Lower leg skin (tissue), 4 donors: ENCODE results near the gene KLK2. TPM values are rescaled to one million over a fixed set of nuclear protein-coding genes. Genes with fewer than 3 reads are reported as not detected.

Experiments used
- DNase-seq, 2 donors: peaks; one replicate each; pipeline ENCODE4 v3.0.0-alpha.2; 2019; ENCODE audit warnings: low spot score in 2 of 2
- H3K4me3 ChIP-seq: fragments of 200-600 bp; sonication (generic); 2 replicates; pipeline ENCODE4 v1.5.1; 2017; ENCODE audit warnings: mild to moderate bottlenecking, low read depth; ENCODE audit not compliant: poor library complexity, severe bottlenecking
- CTCF ChIP-seq, 3 donors: fragments of 450-650 bp; IDR thresholded peaks; one replicate each; pipeline ENCODE4 v1.5.1; 2016; ENCODE audit warnings: antibody characterized with exemption in 3 of 3, mild to moderate bottlenecking in 3 of 3, moderate library complexity in 2 of 3
- POLR2A ChIP-seq, 2 donors: fragments of 450-650 bp; IDR thresholded peaks; one replicate each; pipeline ENCODE4 v1.6.1; 2016 to 2017; ENCODE audit warnings: antibody characterized with exemption in 2 of 2, mild to moderate bottlenecking in 1 of 2, moderate library complexity in 1 of 2
- WGBS, 2 donors: methylation state at CpG; one replicate each; pipeline ENCODE4 v1.1.5; 2018; 5-methylcytosine and 5-hydroxymethylcytosine counted together
- intact Hi-C: fragments of 100-400 bp; cut with DNase I; formaldehyde crosslinking; loops from one replicate; pipeline ENCODE4 v1.15.0; 2023; ENCODE audit warnings: low total_unique reads
- total RNA-seq, 4 donors: library from RNA; depleted of rRNA; stranded (reverse); fragments of >200 nt; gene quantifications; one replicate each; pipeline ENCODE4 v1.1.0, GENCODE V29; 2016

KLK2 gene
- total RNA-seq, 4 donors from 2014 or later = 5.3 to 31.2 TPM; not detected in 2

- TF ChIP-seq CTCF (IDR thresholded peaks at IDR 0.05) = no peak
- no peak for TF ChIP-seq POLR2A (IDR thresholded peaks at IDR 0.05)
- WGBS, 2 donors = 50 to 53% methylated on average over 6 of the region's 6 CpGs
- no peak overlapping the region for H3K4me3 ChIP-seq
- no peak for DNase-seq
- intact Hi-C loops = no loop called here
These were observed 51.3 kb downstream of the KLK2 start for GRCh38 chr19:50924586-50924985.

- 79 to 91% methylated on average over 2 of the region's 2 CpGs for WGBS, 2 donors
- no peak overlapping the region for H3K4me3 ChIP-seq
- no peak for DNase-seq
- intact Hi-C loops = no loop called here
- no peak for TF ChIP-seq CTCF (IDR thresholded peaks at IDR 0.05)
- TF ChIP-seq POLR2A (IDR thresholded peaks at IDR 0.05) = no peak
These were observed 52.5 kb downstream of the KLK2 start for GRCh38 chr19:50925734-50926133.

GRCh38 chr19:50926144-50926543, 52.9 kb downstream of the KLK2 start:
- WGBS, 2 donors = 85 to 86% methylated on average over 11 of the region's 11 CpGs
- DNase-seq = no peak
- TF ChIP-seq CTCF (IDR thresholded peaks at IDR 0.05) = no peak
- no peak for TF ChIP-seq POLR2A (IDR thresholded peaks at IDR 0.05)
- no peak overlapping the region for H3K4me3 ChIP-seq
- intact Hi-C loops = no loop called here

- WGBS, 2 donors = 65 to 67% methylated on average over 5 of the region's 5 CpGs
- no peak overlapping the region for H3K4me3 ChIP-seq
- intact Hi-C loops = loop anchor here (2.0 kb wide), 1 partner anchor 172 kb away; no protein-coding TSS in a partner anchor
- TF ChIP-seq POLR2A (IDR thresholded peaks at IDR 0.05) = no peak
- TF ChIP-seq CTCF (IDR thresholded peaks at IDR 0.05) = no peak
- DNase-seq = no peak
These were observed 55.6 kb downstream of the KLK2 start for GRCh38 chr19:50928831-50929230.

Other genes starting within 250 kb of the KLK2 start
- gene SYT3, start 233.6 kb upstream of the KLK2 start, total RNA-seq = under 1 TPM in 3 of 4 donors, not detected in 1; 0.29 to 0.49 (median 0.42) TPM
- 1 to 10 TPM in 1 of 4 donors, under 1 TPM in 1, not detected in 2; 0.91 to 1.4 TPM for gene C19orf81, start 224.0 kb upstream of the KLK2 start, total RNA-seq
- gene SHANK1, start 153.6 kb upstream of the KLK2 start, total RNA-seq = 1 to 10 TPM in 2 of 4 donors, under 1 TPM in 2; 0.30 to 1.6 (median 0.67) TPM
- 10 to 100 TPM in 2 of 4 donors, 1 to 10 TPM in 2; 9.5 to 19.2 (median 11.9) TPM for gene CLEC11A, start 150.1 kb upstream of the KLK2 start, total RNA-seq
- not detected for gene GPR32, start 103.0 kb upstream of the KLK2 start, total RNA-seq
- gene ACP4, start 83.0 kb upstream of the KLK2 start, total RNA-seq = 1 to 10 TPM in 1 of 4 donors, under 1 TPM in 1, not detected in 2; 0.58 to 3.1 TPM
- gene KLK1, start 49.7 kb upstream of the KLK2 start, total RNA-seq = 10 to 100 TPM; 35.9 to 49.9 (median 46.6) TPM
- not detected for gene KLK15, start 39.9 kb upstream of the KLK2 start, total RNA-seq
- gene KLK3, start 18.5 kb upstream of the KLK2 start, total RNA-seq = 100 to 1,000 TPM in 1 of 4 donors, 10 to 100 TPM in 1, 1 to 10 TPM in 1, under 1 TPM in 1; 0.13 to 119 (median 10.4) TPM
- gene KLK4, start 38.0 kb downstream of the KLK2 start, total RNA-seq = under 1 TPM; 0.47 to 0.84 (median 0.74) TPM
- gene KLK5, start 79.6 kb downstream of the KLK2 start, total RNA-seq = 100 to 1,000 TPM; 179 to 310 (median 271) TPM
- 1 to 10 TPM in 3 of 4 donors, under 1 TPM in 1; 0.27 to 9.5 (median 5.1) TPM for gene KLK6, start 96.2 kb downstream of the KLK2 start, total RNA-seq
- gene KLK7, start 110.5 kb downstream of the KLK2 start, total RNA-seq = 100 to 1,000 TPM; 206 to 251 (median 224) TPM
- gene KLK8, start 128.2 kb downstream of the KLK2 start, total RNA-seq = 100 to 1,000 TPM in 3 of 4 donors, 10 to 100 TPM in 1; 67.1 to 117 (median 106) TPM
- 10 to 100 TPM; 30.0 to 94.1 (median 57.2) TPM for gene KLK10, start 146.3 kb downstream of the KLK2 start, total RNA-seq
- gene KLK11, start 153.2 kb downstream of the KLK2 start, total RNA-seq = 100 to 1,000 TPM; 219 to 420 (median 258) TPM
- gene KLK12, start 161.6 kb downstream of the KLK2 start, total RNA-seq = 1 to 10 TPM in 1 of 4 donors, under 1 TPM in 1, not detected in 2; 0.96 to 2.1 TPM
- gene KLK13, start 191.7 kb downstream of the KLK2 start, total RNA-seq = 10 to 100 TPM in 1 of 4 donors, 1 to 10 TPM in 3; 8.6 to 39.1 (median 9.5) TPM
- 10 to 100 TPM in 3 of 4 donors, 1 to 10 TPM in 1; 8.3 to 18.3 (median 12.2) TPM for gene KLK14, start 209.4 kb downstream of the KLK2 start, total RNA-seq
- gene CTU1, start 235.0 kb downstream of the KLK2 start, total RNA-seq = 10 to 100 TPM; 11.3 to 18.1 (median 16.7) TPM